Measurements from ENCODE around the gene CLIP1. TPM values are rescaled to one million over a fixed set of nuclear protein-coding genes. Genes with fewer than 3 reads are reported as not detected.
"Not testable (repeated sequence)": the region's sequence is repeated elsewhere in the genome, so short reads cannot be mapped to it uniquely, and the experiment has no call there.

Gene CLIP1
- total and polyA plus RNA-seq, 7 donors = 16.8 to 257 (median 159) TPM

DNA sequence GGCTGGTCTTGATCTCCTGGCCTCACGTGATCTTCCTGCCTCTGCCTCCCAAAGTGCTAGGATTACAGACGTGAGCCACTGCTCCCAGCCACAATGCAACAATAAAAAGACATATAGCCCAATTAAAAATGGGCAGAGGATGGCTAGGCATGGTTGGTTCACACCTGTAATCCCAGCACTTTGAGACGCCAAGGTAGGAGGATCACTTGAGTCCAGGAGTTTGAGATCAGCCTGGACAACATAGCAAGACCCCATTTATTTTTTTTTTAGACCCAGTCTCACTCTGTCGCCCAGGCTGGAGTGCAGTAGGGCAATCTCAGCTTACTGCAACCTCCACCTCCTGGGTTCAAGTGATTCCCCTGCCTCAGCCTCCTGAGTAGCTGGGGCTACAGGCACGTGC lies 21.6 kb upstream of the CLIP1 start:
- H3K4me1 ChIP-seq; intact Hi-C loops (cut with DNase I): not testable (repeated sequence)
- DNase-seq = peak; percentile 8

GRCh38 chr12:122438822-122439221 lies 16.4 kb upstream of the CLIP1 start:
- intact Hi-C loops (cut with DNase I); H3K9me3 ChIP-seq; H3K4me3 ChIP-seq; H3K27me3 ChIP-seq; H3K36me3 ChIP-seq; H3K27ac ChIP-seq; DNase-seq: not testable (repeated sequence)
- 94% methylated on average over 8 of the region's 8 CpGs for WGBS, 2 donors
- H3K4me1 ChIP-seq = peaks cover 0 to 16% (median 10%) of the 10 kb centered on the region in 4 donors

More for the DNA sequence above, 21.6 kb upstream of the CLIP1 start:
- not testable (repeated sequence) for H3K36me3 ChIP-seq, H3K9me3 ChIP-seq, H3K27me3 ChIP-seq, H3K27ac ChIP-seq, H3K4me3 ChIP-seq
- 74 to 78% methylated on average over 5 of the region's 5 CpGs for WGBS, 2 donors

GRCh38 chr12:122437656-122438121 lies 15.2 kb upstream of the CLIP1 start:
- Histone ChIP-seq H3K4me1 (peaks cover 0 to 16% (median 10%) of the 10 kb centered on the region in 4 donors), H3K4me3 (peak overlapping the region in 2 of 4 donors; percentile 10 to 13), H3K9me3 (no peaks in the 10 kb centered on the region), H3K36me3 (no peaks in the 10 kb centered on the region), H3K27ac (peak overlapping the region; percentile 34 to 84 (median 60)), H3K27me3 (no peaks in the 10 kb centered on the region)
- 35 to 60% methylated on average over 8 of the region's 8 CpGs for whole genome bisulfite sequencing, 2 donors
- intact Hi-C loops (cut with DNase I) = no loop called here
- TF ChIP-seq POLR2AphosphoS5 (IDR thresholded peaks at IDR 0.05) (peak in 3 of 4 donors; percentile 50 to 73 (median 51)), POLR2A (IDR thresholded peaks at IDR 0.05) (no peak)
- peak; percentile 91 for DNase-seq

DNA sequence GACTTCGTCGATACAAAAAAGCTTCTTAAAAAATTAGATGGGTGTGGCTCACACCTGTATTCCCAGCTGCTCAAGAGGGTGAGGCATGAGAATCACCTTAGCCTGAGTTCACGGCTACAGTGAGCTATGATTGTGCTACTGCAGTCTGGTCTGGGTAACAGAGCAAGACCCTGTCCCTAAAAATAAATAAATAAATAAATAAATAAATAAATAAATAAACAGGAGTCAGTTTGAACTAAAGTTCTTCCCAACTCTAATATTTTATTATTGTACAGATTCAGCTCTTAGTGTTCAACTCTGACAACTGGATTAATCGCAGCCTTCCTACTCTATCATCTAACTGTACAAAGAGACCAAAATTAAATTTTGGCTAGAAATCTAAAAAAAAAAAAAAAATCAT lies 12.7 kb upstream of the CLIP1 start:
- Histone ChIP-seq H3K9me3 (no peaks in the 10 kb centered on the region), H3K4me1 (peaks cover 0 to 16% (median 10%) of the 10 kb centered on the region in 4 donors), H3K27ac (no peak overlapping the region), H3K36me3 (no peaks in the 10 kb centered on the region), H3K27me3 (no peaks in the 10 kb centered on the region), H3K4me3 (no peak overlapping the region)
- 43 to 78% methylated on average over 4 of the region's 4 CpGs for WGBS, 2 donors
- intact Hi-C loops (cut with DNase I) = no loop called here
- DNase-seq = peak; percentile 2
- TF ChIP-seq EP300 (IDR thresholded peaks at IDR 0.05) (no peak), CTCF (IDR thresholded peaks at IDR 0.05) (no peak), POLR2AphosphoS5 (IDR thresholded peaks at IDR 0.05) (no peak), POLR2A (IDR thresholded peaks at IDR 0.05) (no peak)

DNA sequence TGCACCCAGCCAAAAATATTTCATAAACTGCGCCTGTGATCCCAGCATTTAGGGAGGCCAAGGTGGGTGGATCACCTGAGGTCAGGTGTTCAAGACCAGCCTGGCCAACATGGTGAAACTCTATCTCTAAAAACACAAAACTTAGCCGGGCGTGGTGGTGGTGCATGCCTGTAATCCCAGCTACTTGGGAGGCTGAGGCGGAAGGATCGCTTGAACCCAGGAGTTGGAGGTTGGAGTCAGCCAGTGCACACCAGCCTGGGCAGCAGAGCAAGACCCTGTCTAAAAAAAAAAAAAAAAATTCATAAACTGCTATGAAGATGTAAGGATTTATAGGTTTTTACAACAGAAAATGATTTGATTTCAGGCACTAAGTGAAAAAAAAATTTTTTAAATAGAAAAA lies 6.6 kb upstream of the CLIP1 start:
- H3K36me3 ChIP-seq; H3K27me3 ChIP-seq; H3K27ac ChIP-seq; H3K4me1 ChIP-seq; intact Hi-C loops (cut with DNase I); H3K9me3 ChIP-seq; H3K4me3 ChIP-seq: not testable (repeated sequence)
- peak; percentile 27 for DNase-seq
- 97 to 98% methylated on average over 5 of the region's 5 CpGs for WGBS, 2 donors

GRCh38 chr12:122427403-122427802 lies 4.9 kb upstream of the CLIP1 start:
- WGBS, 2 donors = 95 to 96% methylated on average over 9 of the region's 9 CpGs

More at GRCh38 chr12:122427403-122427802, 4.9 kb upstream of the CLIP1 start:
- no peak overlapping the region for H3K27ac ChIP-seq
- H3K36me3 ChIP-seq = no peaks in the 10 kb centered on the region
- no peak overlapping the region for H3K4me3 ChIP-seq
- peaks cover 0 to 14% (median 11%) of the 10 kb centered on the region in 4 donors for H3K4me1 ChIP-seq
- intact Hi-C loops (cut with DNase I) = no loop called here
- no peak for TF ChIP-seq POLR2AphosphoS5 (IDR thresholded peaks at IDR 0.05)
- TF ChIP-seq EP300 (IDR thresholded peaks at IDR 0.05) = no peak
- TF ChIP-seq CTCF (IDR thresholded peaks at IDR 0.05) = no peak
- no peak for TF ChIP-seq POLR2A (IDR thresholded peaks at IDR 0.05)
- H3K9me3 ChIP-seq = no peaks in the 10 kb centered on the region
- DNase-seq = peak; percentile 28
- H3K27me3 ChIP-seq = no peaks in the 10 kb centered on the region

All from sigmoid colon (tissue), 7 donors.